Loucy (cell line): ENCODE data around the gene GATB.
"Not testable (repeated sequence)": the region's sequence is repeated elsewhere in the genome, so short reads cannot be mapped to it uniquely, and the experiment has no call there.

Experiments used
- H2AFZ ChIP-seq: fragments of 200-600 bp; sonication (generic); 2 replicates; pipeline ENCODE4 v1.6.0; 2016; ENCODE audit warnings: antibody characterized with exemption, mild to moderate bottlenecking, low read length, moderate library complexity
- H3F3A ChIP-seq: fragments of 200-600 bp; 2 replicates; pipeline ENCODE4 v1.6.0; 2016; ENCODE audit warnings: antibody characterized with exemption, low read depth, mild to moderate bottlenecking
- H3K27me3 ChIP-seq: fragments of 200-600 bp; sonication (generic); 2 replicates; pipeline ENCODE4 v1.6.1; 2014; ENCODE audit warnings: low read length, mild to moderate bottlenecking; ENCODE audit not compliant: insufficient read depth, poor library complexity, severe bottlenecking
- H3K36me3 ChIP-seq: fragments of 200-600 bp; sonication (generic); 2 replicates; pipeline ENCODE4 v1.6.1; 2016; ENCODE audit warnings: low read length; ENCODE audit not compliant: insufficient read depth
- H3K4me1 ChIP-seq: fragments of 200-600 bp; sonication (generic); 2 replicates; pipeline ENCODE4 v1.5.1; 2014; ENCODE audit warnings: low read length, mild to moderate bottlenecking; ENCODE audit not compliant: insufficient read depth, poor library complexity, severe bottlenecking
- H3K4me2 ChIP-seq: fragments of 200-600 bp; sonication (generic); 2 replicates; pipeline ENCODE4 v1.6.0; 2014; ENCODE audit warnings: antibody characterized with exemption, low read length, low read depth, mild to moderate bottlenecking; ENCODE audit not compliant: poor library complexity, severe bottlenecking
- H3K4me3 ChIP-seq: fragments of 200-600 bp; sonication (generic); 2 replicates; pipeline ENCODE4 v1.5.1; 2014; ENCODE audit warnings: low read length, mild to moderate bottlenecking, mixed read lengths; ENCODE audit not compliant: poor library complexity, severe bottlenecking
- H3K79me2 ChIP-seq: fragments of 200-600 bp; sonication (generic); 2 replicates; pipeline ENCODE4 v1.6.1; 2014; ENCODE audit warnings: low read length; ENCODE audit not compliant: insufficient read depth
- H3K9ac ChIP-seq: fragments of 200-600 bp; sonication (generic); 2 replicates; pipeline ENCODE4 v1.6.0; 2014; ENCODE audit warnings: mild to moderate bottlenecking, low read depth, low read length, moderate library complexity; ENCODE audit not compliant: poor library complexity, severe bottlenecking
- H3K9me2 ChIP-seq: fragments of 200-600 bp; sonication (generic); replicated peaks from 2 replicates; pipeline ENCODE4 v1.6.1; 2016; ENCODE audit warnings: low read depth, low read length, mixed read lengths
- H3K9me3 ChIP-seq: fragments of 200-600 bp; sonication (generic); 2 replicates; pipeline ENCODE4 v1.6.1; 2014; ENCODE audit warnings: mild to moderate bottlenecking, antibody characterized with exemption, low read length, low read depth; ENCODE audit not compliant: insufficient read depth
- H4K20me1 ChIP-seq: fragments of 200-600 bp; sonication (generic); 2 replicates; pipeline ENCODE4 v1.6.0; 2014; ENCODE audit warnings: antibody characterized with exemption, low read length, mild to moderate bottlenecking; ENCODE audit not compliant: insufficient read depth, poor library complexity, severe bottlenecking
- CTCF ChIP-seq: fragments of 200-600 bp; sonication (generic); conservative IDR thresholded peaks from 2 replicates; pipeline ENCODE4 v1.5.1; 2014; ENCODE audit warnings: mild to moderate bottlenecking, antibody characterized with exemption, low read length
- EZH2phosphoT487 ChIP-seq: fragments of 200-600 bp; IDR thresholded peaks from 2 replicates; pipeline ENCODE4 v1.6.1; 2018; ENCODE audit warnings: antibody characterized with exemption, mild to moderate bottlenecking, moderate library complexity, borderline replicate concordance

GATB gene

GRCh38 chr4:151736361-151736760 is 24.4 kb downstream of the GATB start:
- H3K9me2 ChIP-seq = no peaks in the 10 kb centered on the region
- H3K9me3 ChIP-seq = no peaks in the 10 kb centered on the region; the same call in 1 of the 2 replicates
- no peaks in the 10 kb centered on the region for H3K27me3 ChIP-seq
- no peak overlapping the region for H3K4me2 ChIP-seq
- no peaks in the 10 kb centered on the region for H4K20me1 ChIP-seq
- no peak overlapping the region for H3K4me3 ChIP-seq
- H3K9ac ChIP-seq = no peak overlapping the region
- H2AFZ ChIP-seq = no peak overlapping the region
- H3K4me1 ChIP-seq = no peaks in the 10 kb centered on the region
- no peaks in the 10 kb centered on the region for H3K79me2 ChIP-seq
- no peaks in the 10 kb centered on the region for H3K36me3 ChIP-seq
- H3F3A ChIP-seq = no peaks in the 10 kb centered on the region
- TF ChIP-seq CTCF = no peak
- TF ChIP-seq EZH2phosphoT487 = no peak

DNA sequence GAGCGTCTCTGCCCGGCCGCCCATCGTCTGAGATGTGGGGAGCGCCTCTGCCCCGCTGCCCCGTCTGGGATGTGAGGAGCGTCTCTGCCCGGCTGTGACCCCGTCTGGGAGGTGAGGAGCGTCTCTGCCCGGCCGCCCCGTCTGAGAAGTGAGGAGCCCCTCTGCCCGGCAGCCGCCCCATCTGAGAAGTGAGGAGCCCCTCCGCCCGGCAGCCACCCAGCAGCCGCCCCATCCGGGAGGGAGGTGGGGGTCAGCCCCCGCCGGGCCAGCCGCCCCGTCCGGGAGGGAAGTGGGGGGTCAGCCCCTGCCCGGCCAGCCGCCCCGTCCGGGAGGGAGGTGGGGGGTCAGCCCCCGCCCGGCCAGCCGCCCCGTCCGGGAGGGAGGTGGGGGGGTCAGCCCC is 29.1 kb downstream of the GATB start:
- H3K4me3 ChIP-seq, H3K4me2 ChIP-seq, H3K9me3 ChIP-seq, H3K36me3 ChIP-seq, H3K9ac ChIP-seq, H3K27me3 ChIP-seq, H4K20me1 ChIP-seq, H2AFZ ChIP-seq, H3K4me1 ChIP-seq, H3K9me2 ChIP-seq, H3K79me2 ChIP-seq, H3F3A ChIP-seq: not testable (repeated sequence)

DNA sequence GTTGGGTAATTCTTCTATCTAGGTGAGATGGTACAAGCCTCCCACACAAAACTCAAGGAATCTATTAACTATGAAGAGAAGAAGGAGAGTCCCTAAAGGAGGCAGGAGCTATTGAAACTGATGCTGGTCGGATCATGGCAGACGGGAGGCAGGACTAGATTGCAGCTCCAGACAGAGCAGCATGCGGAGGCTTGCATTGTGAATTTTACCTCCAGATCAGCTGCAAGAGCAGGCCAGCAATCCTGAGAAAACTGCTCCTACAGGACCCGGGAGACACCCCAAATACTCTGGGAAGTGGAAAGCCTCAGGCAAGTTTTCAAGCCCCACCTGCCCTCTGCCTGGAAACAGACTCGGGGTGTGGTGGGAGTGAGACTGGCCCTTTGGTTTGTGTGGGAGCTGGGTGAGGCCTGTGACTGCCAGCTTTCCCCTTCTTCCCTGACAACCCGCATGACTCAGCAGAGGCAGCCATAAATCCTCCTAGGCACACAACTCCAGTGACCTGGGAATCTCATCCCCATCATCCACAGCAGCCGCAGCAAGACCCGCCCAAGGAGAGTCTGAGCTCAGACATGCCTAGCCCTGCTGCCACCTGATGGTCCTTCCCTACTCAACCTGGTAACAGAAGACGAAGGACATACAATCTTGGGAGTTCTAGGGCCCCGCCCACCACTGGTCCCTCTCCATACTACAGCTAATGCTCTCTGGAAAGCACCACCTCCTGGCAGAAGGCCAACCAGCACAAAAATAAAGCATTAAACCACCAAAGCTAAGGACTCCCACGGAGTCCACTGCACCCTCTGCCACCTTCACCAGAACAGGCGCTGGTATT is 30.9 kb downstream of the GATB start:
- H3K9ac ChIP-seq = no peak overlapping the region
- TF ChIP-seq CTCF (no peak), EZH2phosphoT487 (no peak)
- H3K9me2 ChIP-seq = no peaks in the 10 kb centered on the region
- H3K27me3 ChIP-seq = no peaks in the 10 kb centered on the region
- H4K20me1 ChIP-seq = no peaks in the 10 kb centered on the region
- no peaks in the 10 kb centered on the region for H3F3A ChIP-seq
- no peak overlapping the region for H3K4me3 ChIP-seq
- H3K4me2 ChIP-seq = no peak overlapping the region
- H3K79me2 ChIP-seq = no peaks in the 10 kb centered on the region
- peaks cover 5% of the 10 kb centered on the region for H3K4me1 ChIP-seq
- H2AFZ ChIP-seq = no peak overlapping the region
- no peaks in the 10 kb centered on the region for H3K36me3 ChIP-seq
- no peaks in the 10 kb centered on the region for H3K9me3 ChIP-seq

DNA sequence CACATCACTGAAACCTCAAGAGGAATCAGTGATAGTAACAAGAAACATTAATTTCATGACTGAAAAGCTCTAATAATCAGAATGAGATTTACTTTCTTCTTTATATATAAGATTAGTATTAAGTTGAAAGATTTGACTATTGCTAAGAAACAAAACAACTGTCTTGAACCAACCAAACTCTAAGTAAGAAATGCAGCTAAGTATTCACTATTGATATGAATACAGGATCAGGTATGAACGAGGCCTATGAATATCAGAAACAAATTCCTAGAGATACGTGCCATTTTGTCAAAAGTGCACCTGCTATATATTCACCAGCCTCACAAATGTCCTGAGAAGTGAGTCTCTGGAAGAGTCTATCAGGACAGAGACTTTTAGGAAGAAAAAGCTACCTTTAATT is 32.1 kb downstream of the GATB start:
- Histone ChIP-seq H3K36me3 (no peaks in the 10 kb centered on the region), H3K9me2 (no peaks in the 10 kb centered on the region), H3K4me3 (no peak overlapping the region), H3K9ac (no peak overlapping the region), H3K4me1 (peaks cover 13% of the 10 kb centered on the region), H4K20me1 (no peaks in the 10 kb centered on the region), H3K4me2 (no peak overlapping the region), H3K9me3 (no peaks in the 10 kb centered on the region), H3K27me3 (no peaks in the 10 kb centered on the region), H3F3A (no peaks in the 10 kb centered on the region), H3K79me2 (no peaks in the 10 kb centered on the region), H2AFZ (no peak overlapping the region)
- TF ChIP-seq CTCF (no peak), EZH2phosphoT487 (no peak)
